ENCODE data around the gene LPIN3. TPM values are rescaled to one million over a fixed set of nuclear protein-coding genes. Genes with fewer than 3 reads are reported as not detected.

LPIN3 gene
- total and polyA plus RNA-seq, 2 donors (not counting 3 experiments of a cell fraction or from before 2014, with no cell fraction given): 2.1 to 3.0 TPM

- Histone ChIP-seq H3K9ac (replicated peaks; ENCODE audit: extremely low read depth, insufficient read depth, low read length) (no peak overlapping the region), H3K4me1 (ENCODE audit: control insufficient read depth, extremely low read depth, insufficient read depth, low read length) (peaks cover 26% of the 10 kb centered on the region), H3K27ac (ENCODE audit: insufficient read depth, low read depth, low read length) (no peak overlapping the region), H3K27me3 (ENCODE audit: control insufficient read depth in 2 of 2, insufficient read depth in 2 of 2, low read length in 2 of 2) (no peaks in the 10 kb centered on the region), H3K4me3 (replicated peaks in 1 of 3; ENCODE audit: insufficient read depth in 1 of 3, low read depth in 1 of 3, low read length in 3 of 3) (no peak overlapping the region), H3K9me1 (replicated peaks; ENCODE audit: control insufficient read depth, extremely low read depth, insufficient read depth, low read length) (no peaks in the 10 kb centered on the region), H2AFZ (ENCODE audit: low read depth, low read length) (no peak overlapping the region), H3K79me2 (ENCODE audit: control insufficient read depth, insufficient read depth, low read length) (no peaks in the 10 kb centered on the region), H4K20me1 (replicated peaks; ENCODE audit: control insufficient read depth, extremely low read depth, insufficient read depth, low read length) (no peaks in the 10 kb centered on the region), H3K36me3 (ENCODE audit: control insufficient read depth in 2 of 2, extremely low read depth in 1 of 2, insufficient read depth in 2 of 2, low read length in 2 of 2) (no peaks in the 10 kb centered on the region), H3K4me2 (ENCODE audit: insufficient read depth, low read length) (no peak overlapping the region), H3K9me3 (replicated peaks; ENCODE audit: control insufficient read depth, insufficient read depth, low read length) (no peaks in the 10 kb centered on the region)
- intact Hi-C loops (cut with micrococcal nuclease): no loop called here
- CTCF ChIA-PET: interaction anchor here (1.8 to 3.5 kb wide), 2 partner anchors 9 to 10 kb away, joined by 14 to 26 read pairs; partner anchors contain the start of gene LPIN3
- dilution Hi-C loops (cut with MboI; ENCODE audit: extremely low pct_ligation_motif_present, low sequenced_read_pairs): no loop called here
- no TSS peak for BruUV-seq (replicated peaks)
- POLR2A ChIA-PET: no interaction called here
- no peak for FAIRE-seq
- TF ChIP-seq POLR2A (IDR thresholded peaks at IDR 0.05; ENCODE audit: low read depth, low read length) (no peak), MAX (IDR thresholded peaks at IDR 0.05; ENCODE audit: insufficient read depth, insufficient read length) (no peak), GATA2 (IDR thresholded peaks at IDR 0.05; ENCODE audit: insufficient read depth, insufficient read length, low read depth, low read length) (no peak), CTCF (IDR thresholded peaks at IDR 0.05; ENCODE audit: extremely low read depth in 1 of 2, insufficient read depth in 1 of 2, low read depth in 1 of 2, low read length in 2 of 2) (no peak), EZH2 (IDR thresholded peaks at IDR 0.05; ENCODE audit: borderline replicate concordance, low read depth, low read length, severe bottlenecking) (no peak), MYC (IDR thresholded peaks at IDR 0.05; ENCODE audit: low read depth, low read length) (no peak), POLR2AphosphoS5 (IDR thresholded peaks at IDR 0.05; ENCODE audit: insufficient read depth, low read depth, low read length) (no peak), FOS (IDR thresholded peaks at IDR 0.05; ENCODE audit: borderline replicate concordance, insufficient read depth, low read length) (no peak), JUN (IDR thresholded peaks at IDR 0.05; ENCODE audit: borderline replicate concordance, insufficient read depth, insufficient read length, low read depth) (no peak)
- no peak for DNase-seq (ENCODE audit: low read depth, low spot score)
These were observed 9.7 kb upstream of the LPIN3 start for GRCh38 chr20:41330941-41331340.
